ENCODE results near the gene ALDOA.

The ALDOA gene

GRCh38 chr16:30023586-30023985, 42.0 kb upstream of the ALDOA start:
- no peak for TF ChIP-seq CTCF (IDR thresholded peaks at IDR 0.05; ENCODE audit: borderline replicate concordance, control extremely low read depth, extremely low read depth, insufficient read depth, missing control alignments)
- no peak for DNase-seq (ENCODE audit: low spot score)
- in situ Hi-C loops (cut with MboI; ENCODE audit: low sequenced_read_pairs, unreplicated experiment): loop anchor here (25.0 kb wide), 1 partner anchor 336 kb away; the partner anchor contains the start of gene QPRT

- DNase-seq (ENCODE audit: low spot score): no peak
- in situ Hi-C loops (cut with MboI; ENCODE audit: low sequenced_read_pairs, unreplicated experiment): loop anchor here (25.0 kb wide), 1 partner anchor 337 kb away; the partner anchor contains the start of gene QPRT
- no peak for TF ChIP-seq CTCF (IDR thresholded peaks at IDR 0.05; ENCODE audit: borderline replicate concordance, control extremely low read depth, extremely low read depth, insufficient read depth, missing control alignments)
Observed at GRCh38 chr16:30024451-30024850, 41.1 kb upstream of the ALDOA start.

- no peak for DNase-seq (ENCODE audit: low spot score)
- in situ Hi-C loops (cut with MboI; ENCODE audit: low sequenced_read_pairs, unreplicated experiment): no loop called here
- TF ChIP-seq CTCF (IDR thresholded peaks at IDR 0.05; ENCODE audit: borderline replicate concordance, control extremely low read depth, extremely low read depth, insufficient read depth, missing control alignments): no peak
Observed at GRCh38 chr16:30025156-30025555, 40.4 kb upstream of the ALDOA start.

- in situ Hi-C loops (cut with MboI; ENCODE audit: low sequenced_read_pairs, unreplicated experiment): no loop called here
- TF ChIP-seq CTCF (IDR thresholded peaks at IDR 0.05; ENCODE audit: borderline replicate concordance, control extremely low read depth, extremely low read depth, insufficient read depth, missing control alignments): no peak
- DNase-seq (ENCODE audit: low spot score): no peak
Observed at GRCh38 chr16:30025574-30025973, 40.0 kb upstream of the ALDOA start.

GRCh38 chr16:30026449-30026848, 39.1 kb upstream of the ALDOA start:
- DNase-seq (ENCODE audit: low spot score): no peak
- in situ Hi-C loops (cut with MboI; ENCODE audit: low sequenced_read_pairs, unreplicated experiment): no loop called here
- TF ChIP-seq CTCF (IDR thresholded peaks at IDR 0.05; ENCODE audit: borderline replicate concordance, control extremely low read depth, extremely low read depth, insufficient read depth, missing control alignments): no peak

- TF ChIP-seq CTCF (IDR thresholded peaks at IDR 0.05; ENCODE audit: borderline replicate concordance, control extremely low read depth, extremely low read depth, insufficient read depth, missing control alignments): no peak
- no peak for DNase-seq (ENCODE audit: low spot score)
- in situ Hi-C loops (cut with MboI; ENCODE audit: low sequenced_read_pairs, unreplicated experiment): no loop called here
Observed at GRCh38 chr16:30027588-30028437, 37.7 kb upstream of the ALDOA start.

Data from GM13976 (cell line).